ENCODE data around the gene MTSS2.
"Not testable (repeated sequence)": the region's sequence is repeated elsewhere in the genome, so short reads cannot be mapped to it uniquely, and the experiment has no call there.

MTSS2 gene

GRCh38 chr16:70684146-70685060 is 1.4 kb downstream of the MTSS2 start:
- no peak for FAIRE-seq

- FAIRE-seq: no peak
These were observed 2.5 kb downstream of the MTSS2 start for GRCh38 chr16:70683146-70683944.

- FAIRE-seq: no peak
These were observed 3.4 kb downstream of the MTSS2 start for GRCh38 chr16:70682239-70683145.

- no peak for FAIRE-seq
These were observed 4.2 kb downstream of the MTSS2 start for GRCh38 chr16:70681382-70682238.

- FAIRE-seq: no peak
These were observed 5.1 kb downstream of the MTSS2 start for GRCh38 chr16:70680495-70681381.

- FAIRE-seq: no peak
These were observed 6.0 kb downstream of the MTSS2 start for GRCh38 chr16:70679671-70680494.

- FAIRE-seq: no peak
These were observed 6.8 kb downstream of the MTSS2 start for GRCh38 chr16:70678898-70679670.

- no peak for FAIRE-seq
These were observed 7.5 kb downstream of the MTSS2 start for GRCh38 chr16:70678121-70678897.

- FAIRE-seq: no peak
These were observed 8.2 kb downstream of the MTSS2 start for GRCh38 chr16:70677499-70678120.

GRCh38 chr16:70676675-70677498 is 9.0 kb downstream of the MTSS2 start:
- no peak for FAIRE-seq

- FAIRE-seq: no peak
These were observed 9.9 kb downstream of the MTSS2 start for GRCh38 chr16:70675851-70676513.

- no peak for FAIRE-seq
These were observed 11.4 kb downstream of the MTSS2 start for GRCh38 chr16:70674221-70675014.

GRCh38 chr16:70670938-70671337 is 14.9 kb downstream of the MTSS2 start:
- not testable (repeated sequence) for FAIRE-seq

GRCh38 chr16:70670175-70670574 is 15.7 kb downstream of the MTSS2 start:
- no peak for FAIRE-seq
